Memory B cell (primary cell): ENCODE data around the gene VAV3.
A peak's percentile ranks its signal among the peaks of the same experiment; 100 is the strongest.
"Not testable (repeated sequence)": the region's sequence is repeated elsewhere in the genome, so short reads cannot be mapped to it uniquely, and the experiment has no call there.

ENCODE experiments used
- ATAC-seq: fragments of 150-1000 bp; cut with Tn5 transposase; 2 replicates; pipeline ENCODE4 v1.10.0; 2021; ENCODE audit warnings: low read depth, mild to moderate bottlenecking, moderate library complexity
- DNase-seq, 2 donors: peaks; one replicate each; pipeline ENCODE4 v3.0.0; 2022; ENCODE audit warnings: low spot score in 2 of 2
- H3K27ac Mint-ChIP-seq: one replicate; pipeline ENCODE4 v1.8.0; 2022; ENCODE audit warnings: mild to moderate bottlenecking, moderate library complexity, mixed read lengths
- H3K27me3 Mint-ChIP-seq: one replicate; pipeline ENCODE4 v1.8.0; 2022; ENCODE audit warnings: mixed read lengths
- H3K36me3 Mint-ChIP-seq: one replicate; pipeline ENCODE4 v1.8.0; 2022; ENCODE audit warnings: mild to moderate bottlenecking, mixed read lengths
- H3K4me1 Mint-ChIP-seq: one replicate; pipeline ENCODE4 v1.8.0; 2022; ENCODE audit warnings: mixed read lengths
- H3K4me3 Mint-ChIP-seq: one replicate; pipeline ENCODE4 v1.8.0; 2022; ENCODE audit warnings: mild to moderate bottlenecking, moderate library complexity, mixed read lengths
- H3K9me3 Mint-ChIP-seq: one replicate; pipeline ENCODE4 v1.8.0; 2022; ENCODE audit warnings: mixed read lengths

VAV3 gene

GRCh38 chr1:107844541-107845194 is 120.3 kb downstream of the VAV3 start:
- H3K27me3 Mint-ChIP-seq, H3K9me3 Mint-ChIP-seq, DNase-seq: not testable (repeated sequence)
- peak; percentile 31 for ATAC-seq
- peaks cover 26% of the 10 kb centered on the region for H3K36me3 Mint-ChIP-seq
- H3K4me1 Mint-ChIP-seq: peaks cover 46% of the 10 kb centered on the region
- peak overlapping the region; percentile 15 for H3K27ac Mint-ChIP-seq
- peak overlapping the region; percentile 64 for H3K4me3 Mint-ChIP-seq

GRCh38 chr1:107843989-107844388 is 121.0 kb downstream of the VAV3 start:
- H3K4me1 Mint-ChIP-seq: peaks cover 46% of the 10 kb centered on the region
- H3K27me3 Mint-ChIP-seq: no peaks in the 10 kb centered on the region
- peaks cover 10% of the 10 kb centered on the region for H3K9me3 Mint-ChIP-seq
- peak overlapping the region; percentile 15 for H3K27ac Mint-ChIP-seq
- peak overlapping the region; percentile 64 for H3K4me3 Mint-ChIP-seq
- DNase-seq (no peak), ATAC-seq (peak; percentile 47)
- H3K36me3 Mint-ChIP-seq: peaks cover 23% of the 10 kb centered on the region

- Mint-ChIP-seq H3K27me3 (no peaks in the 10 kb centered on the region), H3K27ac (peak overlapping the region; percentile 81), H3K9me3 (peaks cover 9% of the 10 kb centered on the region), H3K36me3 (peaks cover 16% of the 10 kb centered on the region), H3K4me1 (peaks cover 63% of the 10 kb centered on the region), H3K4me3 (peak overlapping the region; percentile 37)
- no peak for DNase-seq
- peak; percentile 40 for ATAC-seq
Measured at GRCh38 chr1:107842241-107842640, 122.7 kb downstream of the VAV3 start.

GRCh38 chr1:107840725-107841124 is 124.3 kb downstream of the VAV3 start:
- no peak for DNase-seq
- Mint-ChIP-seq H3K36me3 (peaks cover 6% of the 10 kb centered on the region), H3K9me3 (peaks cover 3% of the 10 kb centered on the region), H3K27ac (peak overlapping the region; percentile 80), H3K4me3 (peak overlapping the region; percentile 62), H3K4me1 (peaks cover 72% of the 10 kb centered on the region), H3K27me3 (no peaks in the 10 kb centered on the region)
- peak; percentile 44 for ATAC-seq

GRCh38 chr1:107838056-107838455 is 126.9 kb downstream of the VAV3 start:
- ATAC-seq (no peak), DNase-seq (no peak)
- peaks cover 3% of the 10 kb centered on the region for H3K36me3 Mint-ChIP-seq
- H3K9me3 Mint-ChIP-seq: no peaks in the 10 kb centered on the region
- no peak overlapping the region for H3K27ac Mint-ChIP-seq
- H3K27me3 Mint-ChIP-seq: no peaks in the 10 kb centered on the region
- no peak overlapping the region for H3K4me3 Mint-ChIP-seq
- peaks cover 70% of the 10 kb centered on the region for H3K4me1 Mint-ChIP-seq

- no peak overlapping the region for H3K4me3 Mint-ChIP-seq
- DNase-seq (no peak), ATAC-seq (no peak)
- peaks cover 63% of the 10 kb centered on the region for H3K4me1 Mint-ChIP-seq
- no peaks in the 10 kb centered on the region for H3K27me3 Mint-ChIP-seq
- no peak overlapping the region for H3K27ac Mint-ChIP-seq
- peaks cover 3% of the 10 kb centered on the region for H3K36me3 Mint-ChIP-seq
- peaks cover 2% of the 10 kb centered on the region for H3K9me3 Mint-ChIP-seq
Measured at GRCh38 chr1:107835151-107835670, 129.8 kb downstream of the VAV3 start.

GRCh38 chr1:107833061-107833460 is 131.9 kb downstream of the VAV3 start:
- peaks cover 2% of the 10 kb centered on the region for H3K9me3 Mint-ChIP-seq
- peaks cover 59% of the 10 kb centered on the region for H3K4me1 Mint-ChIP-seq
- H3K4me3 Mint-ChIP-seq: no peak overlapping the region
- no peaks in the 10 kb centered on the region for H3K27me3 Mint-ChIP-seq
- ATAC-seq (no peak), DNase-seq (no peak)
- no peak overlapping the region for H3K27ac Mint-ChIP-seq
- H3K36me3 Mint-ChIP-seq: peaks cover 3% of the 10 kb centered on the region

GRCh38 chr1:107831921-107832320 is 133.1 kb downstream of the VAV3 start:
- no peak overlapping the region for H3K27ac Mint-ChIP-seq
- no peaks in the 10 kb centered on the region for H3K27me3 Mint-ChIP-seq
- ATAC-seq (no peak), DNase-seq (no peak)
- H3K36me3 Mint-ChIP-seq: no peaks in the 10 kb centered on the region
- H3K4me3 Mint-ChIP-seq: no peak overlapping the region
- H3K4me1 Mint-ChIP-seq: peaks cover 55% of the 10 kb centered on the region
- H3K9me3 Mint-ChIP-seq: peaks cover 2% of the 10 kb centered on the region

- Mint-ChIP-seq H3K4me3 (no peak overlapping the region), H3K27ac (no peak overlapping the region), H3K9me3 (peaks cover 2% of the 10 kb centered on the region), H3K36me3 (no peaks in the 10 kb centered on the region), H3K27me3 (no peaks in the 10 kb centered on the region), H3K4me1 (peaks cover 45% of the 10 kb centered on the region)
- ATAC-seq: no peak
- no peak for DNase-seq
Measured at GRCh38 chr1:107830526-107830925, 134.5 kb downstream of the VAV3 start.

GRCh38 chr1:107830075-107830474 is 134.9 kb downstream of the VAV3 start:
- Mint-ChIP-seq H3K36me3 (no peaks in the 10 kb centered on the region), H3K27ac (peak overlapping the region; percentile 30), H3K27me3 (no peaks in the 10 kb centered on the region), H3K4me3 (no peak overlapping the region), H3K9me3 (peaks cover 2% of the 10 kb centered on the region), H3K4me1 (peaks cover 43% of the 10 kb centered on the region)
- no peak for DNase-seq
- ATAC-seq: no peak

- no peak for DNase-seq
- ATAC-seq: peak; percentile 98
- Mint-ChIP-seq H3K27me3 (no peaks in the 10 kb centered on the region), H3K4me1 (peaks cover 36% of the 10 kb centered on the region), H3K9me3 (peaks cover 2% of the 10 kb centered on the region), H3K36me3 (no peaks in the 10 kb centered on the region), H3K4me3 (peak overlapping the region; percentile 52), H3K27ac (peak overlapping the region; percentile 43)
Measured at GRCh38 chr1:107829036-107829770, 135.8 kb downstream of the VAV3 start.

- Mint-ChIP-seq H3K9me3 (peaks cover 10% of the 10 kb centered on the region), H3K4me3 (no peak overlapping the region), H3K27ac (no peak overlapping the region), H3K4me1 (peaks cover 29% of the 10 kb centered on the region), H3K36me3 (peaks cover 27% of the 10 kb centered on the region), H3K27me3 (no peaks in the 10 kb centered on the region)
- ATAC-seq: no peak
- no peak for DNase-seq
Measured at GRCh38 chr1:107824946-107825345, 140.0 kb downstream of the VAV3 start.

- H3K4me3 Mint-ChIP-seq: no peak overlapping the region
- H3K27ac Mint-ChIP-seq: no peak overlapping the region
- no peaks in the 10 kb centered on the region for H3K27me3 Mint-ChIP-seq
- ATAC-seq (no peak), DNase-seq (no peak)
- H3K4me1 Mint-ChIP-seq: peaks cover 29% of the 10 kb centered on the region
- peaks cover 10% of the 10 kb centered on the region for H3K9me3 Mint-ChIP-seq
- H3K36me3 Mint-ChIP-seq: peaks cover 34% of the 10 kb centered on the region
Measured at GRCh38 chr1:107821340-107821739, 143.6 kb downstream of the VAV3 start.

- peaks cover 28% of the 10 kb centered on the region for H3K4me1 Mint-ChIP-seq
- H3K4me3 Mint-ChIP-seq: no peak overlapping the region
- H3K27me3 Mint-ChIP-seq: no peaks in the 10 kb centered on the region
- ATAC-seq: no peak
- H3K27ac Mint-ChIP-seq: no peak overlapping the region
- H3K36me3 Mint-ChIP-seq: peaks cover 34% of the 10 kb centered on the region
- H3K9me3 Mint-ChIP-seq: peaks cover 10% of the 10 kb centered on the region
- DNase-seq: no peak
Measured at GRCh38 chr1:107820801-107821200, 144.2 kb downstream of the VAV3 start.
